Heart right ventricle (tissue), 16 donors: ENCODE data around the gene FTO. TPM values are rescaled to one million over a fixed set of nuclear protein-coding genes. Genes with fewer than 3 reads are reported as not detected.

Experiments
- ATAC-seq, 8 donors: fragments of 200-7000 bp; cut with Tn5 transposase; one replicate each; pipeline ENCODE4 v1.9.1; 2020; ENCODE audit warnings: mild to moderate bottlenecking in 8 of 8, moderate library complexity in 8 of 8, moderate number of reproducible peaks in 1 of 8
- DNase-seq, 2 donors: peaks; one replicate each; pipeline ENCODE4 v3.0.0-alpha.2; 2020
- H3K27ac ChIP-seq, 10 donors: fragments of 200-600 bp; sonication (generic) in 2 of 10; one replicate each; pipeline versions ENCODE4 v1.5.0 to v1.8.0; 2020 to 2022; ENCODE audit warnings: mild to moderate bottlenecking in 3 of 10
- H3K27me3 ChIP-seq, 7 donors: fragments of 200-600 bp; one replicate each; pipeline ENCODE4 v1.8.0; 2021 to 2022; ENCODE audit warnings: mild to moderate bottlenecking in 2 of 7
- H3K36me3 ChIP-seq, 9 donors: fragments of 200-600 bp; sonication (generic) in 1 of 9; one replicate each; pipeline versions ENCODE4 v1.5.0 to v1.8.0; 2020 to 2022; ENCODE audit warnings: mild to moderate bottlenecking in 2 of 9
- H3K4me1 ChIP-seq, 9 donors: fragments of 200-600 bp; sonication (generic) in 1 of 9; one replicate each; pipeline versions ENCODE4 v1.5.0 to v1.8.0; 2020 to 2022; ENCODE audit warnings: mild to moderate bottlenecking in 4 of 9
- H3K4me3 ChIP-seq, 10 donors: fragments of 200-600 bp; sonication (generic) in 2 of 10; one replicate each; pipeline versions ENCODE4 v1.5.0 to v1.8.0; 2020 to 2022; ENCODE audit warnings: mild to moderate bottlenecking in 7 of 10, moderate library complexity in 2 of 10
- H3K9me3 ChIP-seq, 11 donors: fragments of 200-600 bp in 10 of 11; sonication (generic) in 2 of 11; one replicate each; pipeline versions ENCODE4 v1.5.0 to v1.8.0; 2013 to 2022; ENCODE audit warnings: mild to moderate bottlenecking in 2 of 11, control low read depth in 1 of 11, moderate library complexity in 1 of 11
- CTCF ChIP-seq, 9 donors: fragments of 200-600 bp; sonication (generic) in 2 of 9; IDR thresholded peaks; one replicate each; pipeline versions ENCODE4 v1.5.0 to v1.8.0; 2021 to 2022; ENCODE audit warnings: antibody characterized with exemption in 9 of 9, mild to moderate bottlenecking in 5 of 9, moderate library complexity in 1 of 9
- WGBS, 2 donors: extraction: QIAGEN DNeasy Blood & Tissue Kit; methylation state at CpG; one replicate each; pipeline ENCODE4 v1.1.7; 2013; ENCODE audit warnings: inconsistent platforms in 1 of 2; 5-methylcytosine and 5-hydroxymethylcytosine counted together
- intact Hi-C, 10 donors: fragments of 100-400 bp; cut with DNase I; formaldehyde crosslinking; loops; one replicate each; pipeline versions ENCODE4 v1.11.1 to v1.14.2; 2022
- polyA plus RNA-seq, 2 donors: library from polyadenylated mRNA; stranded (reverse); fragments of 200-250 nt; gene quantifications; one replicate each; pipeline ENCODE4 v1.2.3, GENCODE V29; 2013
- total RNA-seq, 10 donors: library from RNA; stranded (reverse); fragmentation: NEBNext Ultra II Directional in 3 of 10; extraction: Animal tissue kit (Norgen Biotek cat#: 25700) in 3 of 10; gene quantifications; one replicate each; pipeline versions ENCODE4 v1.2.1 to v1.2.4, GENCODE V29; 2021 to 2023
- donor health status: Arrhythmogenic right ventricular cardiomyopathy.
- donor health status: ischemic (EF 13 %, LVEDD 7.1; RV severe dilation, severe dysfunction).
- donor health status: healthy with polysubstance abuse.
- donor health status: DM: no; HTN: yes; CAD: no.
- donor health status: DM: no; HTN: no; CAD: no.
- donor health status: ischemic (EF 25% LVEDD 6.9; RV normal size, moderate dysfunction).
- donor health status: ischemic (EF 25% LVEDD 5.7; RV mildly dilated, moderate dysfunction).
- donor health status: healthy.
- donor health status: DM: yes; HTN: yes; CAD: no.
- donor health status: Ischemic cardiomyopathy.
- donor health status: ischemic (EF 35%, LVEDD 5.7; RV mildly dilated, moderate dysfunction).
- donor health status: nonischemic (EF 11% LVEDD 7.7; RV severe dilation, severe dysfunction).
- donor health status: DM: yes; HTN: yes; CAD: no.
- donor health status: PGD.
- donor health status: ischemic (EF 29% LVEDD 5.4; RV normal size, mild dysfunction).
- donor health status: nonischemic (EF 23%, LVEDD 6.1; RV moderate dilation, normal function).

FTO gene
- total and polyA plus RNA-seq, 12 donors, result 8.5 to 103 (median 90.0) TPM

GRCh38 chr16:53673189-53673588 is 30.8 kb upstream of the FTO start:
- DNase-seq, result no peak
- intact Hi-C loops, result no loop called here
- Histone ChIP-seq H3K4me1 (no peaks in the 10 kb centered on the region), H3K27me3 (no peaks in the 10 kb centered on the region), H3K4me3 (no peak overlapping the region), H3K27ac (no peak overlapping the region), H3K9me3 (no peaks in the 10 kb centered on the region), H3K36me3 (peaks cover 0 to 5% (median 0%) of the 10 kb centered on the region in 9 donors)
- 97 to 99% methylated on average over 4 of the region's 4 CpGs for WGBS, 2 donors
- no peak for ATAC-seq
- TF ChIP-seq CTCF (IDR thresholded peaks at IDR 0.05), result no peak

- no peak for ATAC-seq
- no peak for TF ChIP-seq CTCF (IDR thresholded peaks at IDR 0.05)
- 95 to 98% methylated on average over 1 of the region's 1 CpG for WGBS, 2 donors
- no peak overlapping the region for H3K27ac ChIP-seq
- intact Hi-C loops, result no loop called here
- no peaks in the 10 kb centered on the region for H3K27me3 ChIP-seq
- H3K4me3 ChIP-seq, result no peak overlapping the region
- H3K36me3 ChIP-seq, result peaks cover 0 to 7% (median 0%) of the 10 kb centered on the region in 9 donors
- H3K9me3 ChIP-seq, result no peaks in the 10 kb centered on the region
- H3K4me1 ChIP-seq, result no peaks in the 10 kb centered on the region
- DNase-seq, result no peak
These were observed 25.8 kb upstream of the FTO start for GRCh38 chr16:53678155-53678554.

- no peak for TF ChIP-seq CTCF (IDR thresholded peaks at IDR 0.05)
- Histone ChIP-seq H3K4me1 (no peaks in the 10 kb centered on the region), H3K36me3 (peaks cover 0 to 7% (median 0%) of the 10 kb centered on the region in 9 donors), H3K9me3 (no peaks in the 10 kb centered on the region), H3K27ac (no peak overlapping the region), H3K4me3 (no peak overlapping the region), H3K27me3 (no peaks in the 10 kb centered on the region)
- DNase-seq (no peak), ATAC-seq (no peak)
- intact Hi-C loops, result no loop called here
These were observed 25.1 kb upstream of the FTO start for GRCh38 chr16:53678756-53679343.

- peaks cover 0 to 8% (median 0%) of the 10 kb centered on the region in 11 donors for H3K9me3 ChIP-seq
- ATAC-seq, result no peak
- TF ChIP-seq CTCF (IDR thresholded peaks at IDR 0.05), result no peak
- H3K27me3 ChIP-seq, result no peaks in the 10 kb centered on the region
- peaks cover 0 to 20% (median 0%) of the 10 kb centered on the region in 9 donors for H3K36me3 ChIP-seq
- no peak for DNase-seq
- no peak overlapping the region for H3K27ac ChIP-seq
- no peak overlapping the region for H3K4me3 ChIP-seq
- intact Hi-C loops, result no loop called here
- H3K4me1 ChIP-seq, result no peaks in the 10 kb centered on the region
- 95 to 96% methylated on average over 2 of the region's 2 CpGs for WGBS, 2 donors
These were observed 23.2 kb upstream of the FTO start for GRCh38 chr16:53680756-53681155.
